ENCODE data around the gene SAG.
"Not testable (repeated sequence)": the region's sequence is repeated elsewhere in the genome, so short reads cannot be mapped to it uniquely, and the experiment has no call there.

SAG gene

GRCh38 chr2:233334915-233335314 is 27.3 kb downstream of the SAG start:
- H3K9me2 ChIP-seq (replicated peaks; ENCODE audit: insufficient read depth, low read length): no peaks in the 10 kb centered on the region
- no peaks in the 10 kb centered on the region for H3K79me2 ChIP-seq (ENCODE audit: low read length)
- H3K9ac ChIP-seq (ENCODE audit: low read length): no peak overlapping the region
- peaks cover 12% of the 10 kb centered on the region for H3K4me1 ChIP-seq (ENCODE audit: low read length)
- H4K20me1 ChIP-seq (ENCODE audit: insufficient read depth, low read length): no peaks in the 10 kb centered on the region
- no peaks in the 10 kb centered on the region for H3K27me3 ChIP-seq (replicated peaks; ENCODE audit: insufficient read depth, low read length)
- no peak for DNase-seq
- no peaks in the 10 kb centered on the region for H3F3A ChIP-seq (ENCODE audit: insufficient read depth, low read length)
- no peak overlapping the region for H3K27ac ChIP-seq (ENCODE audit: low read length)
- H2AFZ ChIP-seq (ENCODE audit: low read length): no peak overlapping the region
- no peak overlapping the region for H3K4me3 ChIP-seq (ENCODE audit: low read length)
- no peaks in the 10 kb centered on the region for H3K36me3 ChIP-seq (replicated peaks; ENCODE audit: insufficient read depth, low read length)
- no peak overlapping the region for H3K4me2 ChIP-seq (ENCODE audit: low read depth, low read length)
- no peaks in the 10 kb centered on the region for H3K9me3 ChIP-seq (replicated peaks; ENCODE audit: insufficient read depth, low read length)
- TF ChIP-seq EZH2 (optimal IDR thresholded peaks at IDR 0.05; ENCODE audit: low read depth, low read length): no peak
- no peak for TF ChIP-seq EZH2phosphoT487 (IDR thresholded peaks at IDR 0.05; ENCODE audit: low read length)
- no peak for TF ChIP-seq CTCF (IDR thresholded peaks at IDR 0.05; ENCODE audit: low read length)

GRCh38 chr2:233336091-233336490 is 28.5 kb downstream of the SAG start:
- H3K4me1 ChIP-seq (ENCODE audit: low read length): peaks cover 11% of the 10 kb centered on the region
- not testable (repeated sequence) for H3K79me2 ChIP-seq (ENCODE audit: low read length); H3K9me3 ChIP-seq (replicated peaks; ENCODE audit: insufficient read depth, low read length); H3K36me3 ChIP-seq (replicated peaks; ENCODE audit: insufficient read depth, low read length); H3F3A ChIP-seq (ENCODE audit: insufficient read depth, low read length); H2AFZ ChIP-seq (ENCODE audit: low read length); DNase-seq; H3K4me3 ChIP-seq (ENCODE audit: low read length); H3K27me3 ChIP-seq (replicated peaks; ENCODE audit: insufficient read depth, low read length); H3K27ac ChIP-seq (ENCODE audit: low read length); H3K9ac ChIP-seq (ENCODE audit: low read length); H4K20me1 ChIP-seq (ENCODE audit: insufficient read depth, low read length); H3K9me2 ChIP-seq (replicated peaks; ENCODE audit: insufficient read depth, low read length); H3K4me2 ChIP-seq (ENCODE audit: low read depth, low read length)

- TF ChIP-seq CTCF (IDR thresholded peaks at IDR 0.05; ENCODE audit: low read length) (no peak), EZH2phosphoT487 (IDR thresholded peaks at IDR 0.05; ENCODE audit: low read length) (no peak), EZH2 (optimal IDR thresholded peaks at IDR 0.05; ENCODE audit: low read depth, low read length) (no peak)
- H3K9ac ChIP-seq (ENCODE audit: low read length): no peak overlapping the region
- H3K79me2 ChIP-seq (ENCODE audit: low read length): no peaks in the 10 kb centered on the region
- H3K27me3 ChIP-seq (replicated peaks; ENCODE audit: insufficient read depth, low read length): no peaks in the 10 kb centered on the region
- H3K9me2 ChIP-seq (replicated peaks; ENCODE audit: insufficient read depth, low read length): no peaks in the 10 kb centered on the region
- H3K9me3 ChIP-seq (replicated peaks; ENCODE audit: insufficient read depth, low read length): no peaks in the 10 kb centered on the region
- no peaks in the 10 kb centered on the region for H4K20me1 ChIP-seq (ENCODE audit: insufficient read depth, low read length)
- DNase-seq: no peak
- H3K36me3 ChIP-seq (replicated peaks; ENCODE audit: insufficient read depth, low read length): no peaks in the 10 kb centered on the region
- H3F3A ChIP-seq (ENCODE audit: insufficient read depth, low read length): no peaks in the 10 kb centered on the region
- no peak overlapping the region for H2AFZ ChIP-seq (ENCODE audit: low read length)
- H3K27ac ChIP-seq (ENCODE audit: low read length): no peak overlapping the region
- H3K4me2 ChIP-seq (ENCODE audit: low read depth, low read length): no peak overlapping the region
- H3K4me3 ChIP-seq (ENCODE audit: low read length): no peak overlapping the region
- peaks cover 7% of the 10 kb centered on the region for H3K4me1 ChIP-seq (ENCODE audit: low read length)
Observed at GRCh38 chr2:233336541-233336940, 28.9 kb downstream of the SAG start.

DNA sequence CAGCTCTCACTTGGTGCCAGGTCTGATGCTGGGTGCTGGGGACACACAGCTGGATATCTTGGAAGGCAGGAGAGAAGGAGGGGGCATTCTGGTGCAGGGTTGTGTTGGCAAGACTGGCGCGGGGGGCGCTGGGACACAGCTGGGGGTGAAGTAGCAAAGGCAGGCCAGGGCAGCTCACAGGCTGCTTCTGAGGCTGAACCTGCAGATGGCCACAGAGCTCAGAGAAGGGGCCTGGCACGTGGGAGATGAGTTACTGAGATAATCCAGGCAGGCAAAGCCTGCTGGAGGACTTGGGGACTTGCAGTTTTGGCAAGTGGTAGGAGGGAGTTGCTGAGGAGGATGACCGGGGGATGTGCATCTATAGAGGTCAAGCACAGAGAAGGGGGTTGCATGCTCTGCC is 30.4 kb downstream of the SAG start:
- no peaks in the 10 kb centered on the region for H3K4me1 ChIP-seq (ENCODE audit: low read length)
- H3K9ac ChIP-seq (ENCODE audit: low read length): no peak overlapping the region
- H3F3A ChIP-seq (ENCODE audit: insufficient read depth, low read length): no peaks in the 10 kb centered on the region
- H3K27ac ChIP-seq (ENCODE audit: low read length): no peak overlapping the region
- H3K27me3 ChIP-seq (replicated peaks; ENCODE audit: insufficient read depth, low read length): no peaks in the 10 kb centered on the region
- H3K36me3 ChIP-seq (replicated peaks; ENCODE audit: insufficient read depth, low read length): no peaks in the 10 kb centered on the region
- no peak for DNase-seq
- H4K20me1 ChIP-seq (ENCODE audit: insufficient read depth, low read length): no peaks in the 10 kb centered on the region
- no peak overlapping the region for H2AFZ ChIP-seq (ENCODE audit: low read length)
- no peaks in the 10 kb centered on the region for H3K9me3 ChIP-seq (replicated peaks; ENCODE audit: insufficient read depth, low read length)
- TF ChIP-seq EZH2phosphoT487 (IDR thresholded peaks at IDR 0.05; ENCODE audit: low read length) (no peak), EZH2 (optimal IDR thresholded peaks at IDR 0.05; ENCODE audit: low read depth, low read length) (no peak), CTCF (IDR thresholded peaks at IDR 0.05; ENCODE audit: low read length) (no peak)
- H3K4me3 ChIP-seq (ENCODE audit: low read length): no peak overlapping the region
- H3K4me2 ChIP-seq (ENCODE audit: low read depth, low read length): no peak overlapping the region
- H3K79me2 ChIP-seq (ENCODE audit: low read length): no peaks in the 10 kb centered on the region
- no peaks in the 10 kb centered on the region for H3K9me2 ChIP-seq (replicated peaks; ENCODE audit: insufficient read depth, low read length)

Measured in MM.1S (cell line).